Measurements from ENCODE around the gene NUMB.

DNA sequence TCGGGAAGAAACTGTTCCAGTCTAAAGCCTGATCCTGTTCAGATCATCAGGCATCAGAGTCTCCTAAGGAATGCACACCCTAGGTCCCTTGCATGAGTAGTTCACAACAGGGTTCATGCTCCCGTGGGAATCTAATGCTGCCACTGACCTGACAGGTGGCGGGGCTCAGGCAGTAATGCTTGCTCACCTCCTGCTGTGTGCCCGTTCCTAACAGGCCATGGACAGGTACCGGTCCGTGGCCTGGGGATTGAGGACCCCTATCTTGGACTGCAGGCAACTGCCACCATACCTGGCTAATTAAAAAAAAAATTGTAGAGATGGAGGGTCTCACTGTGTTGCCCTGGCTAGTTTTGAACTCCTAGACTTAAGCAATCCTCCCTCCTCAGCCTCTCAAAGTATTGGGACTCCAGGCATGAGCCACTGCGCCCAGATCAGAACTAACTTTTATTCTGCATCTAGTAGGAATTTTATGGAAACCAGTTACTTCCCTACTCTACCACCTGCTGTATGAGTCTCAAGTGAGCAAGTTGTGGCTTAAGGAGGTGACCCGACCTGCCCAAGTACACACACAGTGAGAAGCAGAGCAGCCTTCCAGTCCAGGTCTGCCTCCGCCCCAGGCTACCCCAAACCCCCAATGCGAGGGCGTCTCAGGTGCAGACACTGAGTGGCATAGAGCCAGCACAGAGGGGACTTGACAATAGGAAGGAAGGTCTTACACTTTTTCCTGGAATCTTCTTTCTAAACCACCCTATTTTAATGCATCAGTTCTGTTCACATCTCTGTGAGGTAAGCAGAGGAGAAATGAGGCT, 223.6 kb downstream of the NUMB start:
- TF ChIP-seq, protein P1, sequence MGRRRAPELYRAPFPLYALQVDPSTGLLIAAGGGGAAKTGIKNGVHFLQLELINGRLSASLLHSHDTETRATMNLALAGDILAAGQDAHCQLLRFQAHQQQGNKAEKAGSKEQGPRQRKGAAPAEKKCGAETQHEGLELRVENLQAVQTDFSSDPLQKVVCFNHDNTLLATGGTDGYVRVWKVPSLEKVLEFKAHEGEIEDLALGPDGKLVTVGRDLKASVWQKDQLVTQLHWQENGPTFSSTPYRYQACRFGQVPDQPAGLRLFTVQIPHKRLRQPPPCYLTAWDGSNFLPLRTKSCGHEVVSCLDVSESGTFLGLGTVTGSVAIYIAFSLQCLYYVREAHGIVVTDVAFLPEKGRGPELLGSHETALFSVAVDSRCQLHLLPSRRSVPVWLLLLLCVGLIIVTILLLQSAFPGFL (CRISPR knock-in tag; IDR thresholded peaks at IDR 0.05; ENCODE audit: borderline replicate concordance), result no peak
- no peak for TF ChIP-seq MXD4 (CRISPR knock-in tag; IDR thresholded peaks at IDR 0.05; ENCODE audit: borderline replicate concordance)
- TF ChIP-seq, protein P2, sequence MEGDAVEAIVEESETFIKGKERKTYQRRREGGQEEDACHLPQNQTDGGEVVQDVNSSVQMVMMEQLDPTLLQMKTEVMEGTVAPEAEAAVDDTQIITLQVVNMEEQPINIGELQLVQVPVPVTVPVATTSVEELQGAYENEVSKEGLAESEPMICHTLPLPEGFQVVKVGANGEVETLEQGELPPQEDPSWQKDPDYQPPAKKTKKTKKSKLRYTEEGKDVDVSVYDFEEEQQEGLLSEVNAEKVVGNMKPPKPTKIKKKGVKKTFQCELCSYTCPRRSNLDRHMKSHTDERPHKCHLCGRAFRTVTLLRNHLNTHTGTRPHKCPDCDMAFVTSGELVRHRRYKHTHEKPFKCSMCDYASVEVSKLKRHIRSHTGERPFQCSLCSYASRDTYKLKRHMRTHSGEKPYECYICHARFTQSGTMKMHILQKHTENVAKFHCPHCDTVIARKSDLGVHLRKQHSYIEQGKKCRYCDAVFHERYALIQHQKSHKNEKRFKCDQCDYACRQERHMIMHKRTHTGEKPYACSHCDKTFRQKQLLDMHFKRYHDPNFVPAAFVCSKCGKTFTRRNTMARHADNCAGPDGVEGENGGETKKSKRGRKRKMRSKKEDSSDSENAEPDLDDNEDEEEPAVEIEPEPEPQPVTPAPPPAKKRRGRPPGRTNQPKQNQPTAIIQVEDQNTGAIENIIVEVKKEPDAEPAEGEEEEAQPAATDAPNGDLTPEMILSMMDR (IDR thresholded peaks at IDR 0.05), result no peak
- no peak for TF ChIP-seq ZNF416 (CRISPR knock-in tag; IDR thresholded peaks at IDR 0.05)
- no peak for TF ChIP-seq SP1 (CRISPR knock-in tag; conservative IDR thresholded peaks at IDR 0.05)
- TF ChIP-seq, protein P3, sequence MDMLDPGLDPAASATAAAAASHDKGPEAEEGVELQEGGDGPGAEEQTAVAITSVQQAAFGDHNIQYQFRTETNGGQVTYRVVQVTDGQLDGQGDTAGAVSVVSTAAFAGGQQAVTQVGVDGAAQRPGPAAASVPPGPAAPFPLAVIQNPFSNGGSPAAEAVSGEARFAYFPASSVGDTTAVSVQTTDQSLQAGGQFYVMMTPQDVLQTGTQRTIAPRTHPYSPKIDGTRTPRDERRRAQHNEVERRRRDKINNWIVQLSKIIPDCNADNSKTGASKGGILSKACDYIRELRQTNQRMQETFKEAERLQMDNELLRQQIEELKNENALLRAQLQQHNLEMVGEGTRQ (CRISPR knock-in tag; IDR thresholded peaks at IDR 0.05), result no peak
- peak; percentile 92 for TF ChIP-seq ZNF121 (CRISPR knock-in tag; IDR thresholded peaks at IDR 0.05)
- TF ChIP-seq, protein P4, sequence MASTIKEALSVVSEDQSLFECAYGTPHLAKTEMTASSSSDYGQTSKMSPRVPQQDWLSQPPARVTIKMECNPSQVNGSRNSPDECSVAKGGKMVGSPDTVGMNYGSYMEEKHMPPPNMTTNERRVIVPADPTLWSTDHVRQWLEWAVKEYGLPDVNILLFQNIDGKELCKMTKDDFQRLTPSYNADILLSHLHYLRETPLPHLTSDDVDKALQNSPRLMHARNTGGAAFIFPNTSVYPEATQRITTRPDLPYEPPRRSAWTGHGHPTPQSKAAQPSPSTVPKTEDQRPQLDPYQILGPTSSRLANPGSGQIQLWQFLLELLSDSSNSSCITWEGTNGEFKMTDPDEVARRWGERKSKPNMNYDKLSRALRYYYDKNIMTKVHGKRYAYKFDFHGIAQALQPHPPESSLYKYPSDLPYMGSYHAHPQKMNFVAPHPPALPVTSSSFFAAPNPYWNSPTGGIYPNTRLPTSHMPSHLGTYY (CRISPR knock-in tag; IDR thresholded peaks at IDR 0.05), result no peak
- TF ChIP-seq OVOL2 (CRISPR knock-in tag; IDR thresholded peaks at IDR 0.05; ENCODE audit: borderline replicate concordance), result no peak
- TF ChIP-seq SMAD4 (CRISPR knock-in tag; IDR thresholded peaks at IDR 0.05), result no peak
- TF ChIP-seq, protein P5, sequence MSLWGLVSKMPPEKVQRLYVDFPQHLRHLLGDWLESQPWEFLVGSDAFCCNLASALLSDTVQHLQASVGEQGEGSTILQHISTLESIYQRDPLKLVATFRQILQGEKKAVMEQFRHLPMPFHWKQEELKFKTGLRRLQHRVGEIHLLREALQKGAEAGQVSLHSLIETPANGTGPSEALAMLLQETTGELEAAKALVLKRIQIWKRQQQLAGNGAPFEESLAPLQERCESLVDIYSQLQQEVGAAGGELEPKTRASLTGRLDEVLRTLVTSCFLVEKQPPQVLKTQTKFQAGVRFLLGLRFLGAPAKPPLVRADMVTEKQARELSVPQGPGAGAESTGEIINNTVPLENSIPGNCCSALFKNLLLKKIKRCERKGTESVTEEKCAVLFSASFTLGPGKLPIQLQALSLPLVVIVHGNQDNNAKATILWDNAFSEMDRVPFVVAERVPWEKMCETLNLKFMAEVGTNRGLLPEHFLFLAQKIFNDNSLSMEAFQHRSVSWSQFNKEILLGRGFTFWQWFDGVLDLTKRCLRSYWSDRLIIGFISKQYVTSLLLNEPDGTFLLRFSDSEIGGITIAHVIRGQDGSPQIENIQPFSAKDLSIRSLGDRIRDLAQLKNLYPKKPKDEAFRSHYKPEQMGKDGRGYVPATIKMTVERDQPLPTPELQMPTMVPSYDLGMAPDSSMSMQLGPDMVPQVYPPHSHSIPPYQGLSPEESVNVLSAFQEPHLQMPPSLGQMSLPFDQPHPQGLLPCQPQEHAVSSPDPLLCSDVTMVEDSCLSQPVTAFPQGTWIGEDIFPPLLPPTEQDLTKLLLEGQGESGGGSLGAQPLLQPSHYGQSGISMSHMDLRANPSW (CRISPR knock-in tag; conservative IDR thresholded peaks at IDR 0.05; ENCODE audit: low read depth), result no peak
- no peak for TF ChIP-seq JAZF1 (CRISPR knock-in tag; IDR thresholded peaks at IDR 0.05)

All from WTC11 (cell line).